Neuronal stem cell (in vitro differentiated cells): ENCODE measurements around the gene NMT1. TPM values are rescaled to one million over a fixed set of nuclear protein-coding genes. Genes with fewer than 3 reads are reported as not detected.

Source experiments
- small RNA-seq: library from polyadenylated mRNA; stranded (forward); fragments of <200 nt; extraction: miRNeasy Mini kit (QIAGEN cat#:217004); gene quantifications from one replicate; pipeline ENCODE3, GENCODE V24; 2013; ENCODE audit not compliant: insufficient read depth

NMT1 gene

Small RNAs within 50 kb of the gene (small RNA-seq; reads per million reads assigned to genes)
- 2.4 reads per million for gene MIR6784
- not detected for gene RF00019
